AG09309 (cell line): ENCODE measurements around the gene ZNF530.

Experiments
- DNase-seq: peaks from one replicate; pipeline ENCODE4 v3.0.0-alpha.2; 2010; ENCODE audit warnings: low read depth
- H3K4me3 ChIP-seq: 2 replicates; pipeline ENCODE4 v1.5.1; 2011; ENCODE audit warnings: mild to moderate bottlenecking, low read depth, low read length, moderate library complexity; ENCODE audit not compliant: control insufficient read depth
- TF ChIP-seq, protein P1 (sequence below): IDR thresholded peaks from 2 replicates; pipeline ENCODE4 v1.5.1; 2011; ENCODE audit warnings: mild to moderate bottlenecking, low read depth, low read length, inconsistent platforms; ENCODE audit not compliant: insufficient read depth, control insufficient read depth; ENCODE audit errors: missing control alignments

The ZNF530 gene

DNA sequence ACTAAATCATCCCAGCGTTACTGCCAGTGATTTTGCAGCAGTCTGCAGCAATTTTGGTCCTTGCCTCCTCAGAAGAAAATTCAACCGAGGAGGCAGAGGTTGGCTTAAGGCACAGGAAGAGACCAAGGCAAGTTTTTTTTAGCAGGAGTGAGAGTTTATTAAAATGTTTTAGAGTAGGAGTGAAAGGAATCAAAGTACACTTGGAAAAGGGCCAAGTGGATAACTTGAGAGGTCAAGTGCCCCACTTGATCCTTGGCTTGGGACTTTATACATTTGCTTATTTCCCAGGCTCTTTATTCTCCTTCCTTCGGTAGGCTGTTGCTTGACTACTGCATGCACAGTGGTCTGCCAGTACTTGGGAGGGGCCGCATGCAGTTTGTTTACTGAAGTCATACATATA lies 11.4 kb downstream of the ZNF530 start:
- TF ChIP-seq, protein P1, sequence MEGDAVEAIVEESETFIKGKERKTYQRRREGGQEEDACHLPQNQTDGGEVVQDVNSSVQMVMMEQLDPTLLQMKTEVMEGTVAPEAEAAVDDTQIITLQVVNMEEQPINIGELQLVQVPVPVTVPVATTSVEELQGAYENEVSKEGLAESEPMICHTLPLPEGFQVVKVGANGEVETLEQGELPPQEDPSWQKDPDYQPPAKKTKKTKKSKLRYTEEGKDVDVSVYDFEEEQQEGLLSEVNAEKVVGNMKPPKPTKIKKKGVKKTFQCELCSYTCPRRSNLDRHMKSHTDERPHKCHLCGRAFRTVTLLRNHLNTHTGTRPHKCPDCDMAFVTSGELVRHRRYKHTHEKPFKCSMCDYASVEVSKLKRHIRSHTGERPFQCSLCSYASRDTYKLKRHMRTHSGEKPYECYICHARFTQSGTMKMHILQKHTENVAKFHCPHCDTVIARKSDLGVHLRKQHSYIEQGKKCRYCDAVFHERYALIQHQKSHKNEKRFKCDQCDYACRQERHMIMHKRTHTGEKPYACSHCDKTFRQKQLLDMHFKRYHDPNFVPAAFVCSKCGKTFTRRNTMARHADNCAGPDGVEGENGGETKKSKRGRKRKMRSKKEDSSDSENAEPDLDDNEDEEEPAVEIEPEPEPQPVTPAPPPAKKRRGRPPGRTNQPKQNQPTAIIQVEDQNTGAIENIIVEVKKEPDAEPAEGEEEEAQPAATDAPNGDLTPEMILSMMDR: no peak
- no peak overlapping the region for H3K4me3 ChIP-seq
- DNase-seq: no peak

DNA sequence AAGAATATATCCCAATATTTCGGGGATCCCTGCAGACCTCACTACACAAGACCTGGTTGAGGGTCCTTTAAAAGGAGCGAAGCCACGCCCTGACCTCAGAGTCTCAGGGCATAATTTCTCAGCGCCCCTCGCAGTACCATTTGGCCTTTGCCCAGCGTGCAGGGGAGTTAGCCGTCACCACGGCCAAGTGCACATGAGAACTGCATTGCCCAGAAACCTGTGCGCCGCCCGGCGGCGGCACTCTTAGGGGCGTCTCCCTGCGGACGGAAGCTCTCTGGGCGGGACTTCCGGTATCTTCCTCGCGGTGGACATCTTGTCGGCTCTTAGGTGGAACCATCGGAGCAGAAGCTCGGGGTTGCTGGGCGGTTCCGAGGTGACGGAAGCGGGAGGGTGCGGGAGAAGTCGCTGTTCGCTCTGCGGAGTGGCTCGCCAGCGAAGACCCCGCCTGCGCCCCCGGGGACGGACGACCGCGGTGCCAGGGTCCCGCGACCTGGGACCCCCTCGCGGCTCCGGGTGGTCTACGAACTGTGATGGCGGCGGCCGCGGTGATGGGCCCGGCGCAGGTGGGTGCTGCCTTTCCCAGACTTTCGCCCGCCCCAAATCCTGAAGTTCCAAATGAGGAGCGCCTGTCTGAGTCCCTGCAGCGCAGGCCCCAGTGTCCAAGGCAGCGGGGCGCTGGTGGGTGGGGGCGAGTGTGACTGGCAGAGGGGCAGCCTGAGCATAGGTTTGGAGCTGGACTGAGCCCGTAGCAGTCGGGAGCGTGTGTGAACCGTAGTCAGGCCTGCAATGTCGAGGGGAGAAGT lies 14.5 kb downstream of the ZNF530 start, which contains the start of gene ZNF134:
Gene ZNF134, plus strand, starts transcription at position 302 of the 803 bp plus-strand sequence. CDS start 5,227 bp downstream, outside the sequence.
- TF ChIP-seq, protein P1: peak; percentile 35
- DNase-seq: peak; percentile 44

DNA sequence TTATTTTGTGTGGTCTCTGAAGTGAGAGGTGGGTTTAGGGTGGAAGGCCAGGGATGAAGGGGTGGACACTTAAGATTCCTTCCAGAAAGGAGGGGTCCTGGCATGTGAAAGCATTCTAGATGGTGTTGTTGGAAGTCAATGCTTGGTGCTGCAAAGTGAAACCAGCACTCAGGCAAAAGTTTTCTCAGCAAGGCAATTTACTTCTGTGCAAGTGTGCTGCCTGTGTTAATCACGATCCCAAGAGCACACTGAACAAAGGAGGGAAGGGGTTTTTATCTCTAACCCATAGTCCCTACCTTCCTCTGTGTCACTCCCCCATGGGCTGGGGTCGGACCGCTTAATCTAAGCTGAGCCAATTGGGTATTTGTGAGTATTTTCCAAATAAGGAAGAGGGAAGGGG lies 15.7 kb downstream of the ZNF530 start:
- H3K4me3 ChIP-seq: peak overlapping the region; percentile 96
- DNase-seq: no peak
- TF ChIP-seq, protein P1: no peak

More for the DNA sequence above, 14.5 kb downstream of the ZNF530 start, which contains the start of gene ZNF134:
- H3K4me3 ChIP-seq: peak within 1 kb of the TSS; percentile 96

DNA sequence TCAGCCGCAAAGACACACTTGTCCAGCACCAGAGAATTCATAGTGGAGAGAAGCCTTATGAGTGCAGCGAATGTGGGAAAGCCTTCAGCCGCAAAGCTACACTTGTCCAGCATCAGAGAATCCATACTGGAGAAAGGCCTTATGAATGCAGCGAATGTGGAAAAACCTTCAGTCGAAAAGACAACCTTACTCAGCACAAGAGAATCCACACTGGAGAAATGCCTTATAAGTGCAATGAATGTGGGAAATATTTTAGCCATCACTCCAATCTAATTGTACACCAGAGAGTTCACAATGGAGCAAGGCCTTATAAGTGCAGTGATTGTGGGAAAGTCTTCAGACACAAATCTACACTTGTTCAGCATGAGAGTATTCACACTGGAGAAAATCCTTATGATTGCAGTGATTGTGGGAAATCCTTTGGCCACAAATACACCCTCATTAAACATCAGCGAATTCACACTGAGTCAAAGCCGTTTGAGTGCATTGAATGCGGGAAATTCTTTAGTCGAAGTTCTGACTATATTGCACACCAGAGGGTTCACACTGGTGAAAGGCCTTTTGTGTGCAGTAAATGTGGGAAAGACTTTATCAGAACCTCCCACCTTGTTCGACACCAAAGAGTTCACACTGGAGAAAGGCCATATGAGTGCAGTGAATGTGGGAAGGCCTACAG lies 21.1 kb downstream of the ZNF530 start:
- H3K4me3 ChIP-seq: no peak overlapping the region

DNA sequence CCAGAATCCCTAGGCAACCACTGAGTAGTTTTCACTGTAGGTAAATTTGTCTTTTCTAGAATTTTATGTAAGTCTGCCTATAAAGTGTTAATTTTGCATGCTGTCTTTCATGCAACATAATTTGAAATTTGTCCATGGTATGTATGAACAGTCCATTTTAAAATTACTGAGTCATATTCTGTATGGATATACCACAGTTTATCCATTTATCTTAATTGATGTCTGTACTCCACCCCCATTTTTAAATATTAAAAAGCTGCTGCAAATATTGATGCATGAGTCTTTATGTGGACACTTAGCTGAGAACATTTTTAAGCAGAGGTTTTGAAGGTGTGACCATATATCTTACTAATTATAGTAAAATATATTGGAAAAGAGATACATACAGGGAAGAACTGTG lies 23.4 kb downstream of the ZNF530 start:
- TF ChIP-seq, protein P1: no peak
- no peak for DNase-seq

More for the DNA sequence above, 21.1 kb downstream of the ZNF530 start:
- TF ChIP-seq, protein P1: no peak
- DNase-seq: no peak

DNA sequence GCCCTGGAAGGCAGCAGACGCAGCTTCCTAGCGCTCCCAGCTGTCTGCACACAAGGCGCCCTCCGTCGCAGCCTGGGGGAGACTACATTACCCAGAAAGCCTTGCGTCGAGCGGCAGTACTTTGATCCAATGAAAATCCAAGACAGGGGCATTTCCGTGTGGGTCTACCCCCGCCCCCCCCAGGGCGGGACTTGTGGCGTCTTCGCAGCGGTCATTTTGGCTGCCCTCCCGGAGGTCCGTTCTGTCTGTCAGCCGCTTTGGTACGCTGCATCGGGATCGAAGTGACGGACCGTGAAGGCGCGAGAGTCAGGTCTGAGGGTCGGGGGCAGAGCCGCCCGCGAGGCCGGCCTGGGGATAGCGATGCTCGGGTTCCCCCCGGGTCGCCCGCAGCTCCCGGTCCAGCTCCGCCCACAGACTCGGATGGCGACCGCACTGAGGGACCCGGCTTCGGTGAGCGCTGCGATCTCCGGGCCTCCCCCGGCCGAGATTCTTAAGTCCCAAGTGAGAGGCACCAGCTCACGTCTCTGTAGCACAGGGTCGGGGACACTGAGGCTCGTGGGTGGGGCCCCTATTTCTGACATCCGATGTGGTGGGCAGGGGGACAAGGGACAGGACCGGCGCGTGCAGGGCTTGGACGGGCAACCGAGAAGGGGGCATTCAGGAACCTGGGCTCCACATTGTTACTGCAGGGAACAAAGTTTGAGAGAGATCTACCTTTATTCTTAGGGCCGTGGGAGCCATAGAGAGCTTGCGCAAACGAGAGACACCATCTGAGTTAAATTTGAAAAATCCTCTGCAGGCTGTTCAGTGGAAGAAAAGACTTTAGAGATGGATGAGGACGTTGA lies 33.5 kb downstream of the ZNF530 start, which contains the start of gene ZNF211:
Gene ZNF211, plus strand, starts transcription at position 182 of the 845 bp plus-strand sequence. Its CDS starts 179 bp downstream, at position 361.
- H3K4me3 ChIP-seq: peak within 1 kb of the TSS; percentile 77
- TF ChIP-seq, protein P1: no peak
- peak; percentile 66 for DNase-seq

More for the DNA sequence above, 23.4 kb downstream of the ZNF530 start:
- H3K4me3 ChIP-seq: no peak overlapping the region
